ENCODE results near the gene AUTS2.

Gene AUTS2

DNA sequence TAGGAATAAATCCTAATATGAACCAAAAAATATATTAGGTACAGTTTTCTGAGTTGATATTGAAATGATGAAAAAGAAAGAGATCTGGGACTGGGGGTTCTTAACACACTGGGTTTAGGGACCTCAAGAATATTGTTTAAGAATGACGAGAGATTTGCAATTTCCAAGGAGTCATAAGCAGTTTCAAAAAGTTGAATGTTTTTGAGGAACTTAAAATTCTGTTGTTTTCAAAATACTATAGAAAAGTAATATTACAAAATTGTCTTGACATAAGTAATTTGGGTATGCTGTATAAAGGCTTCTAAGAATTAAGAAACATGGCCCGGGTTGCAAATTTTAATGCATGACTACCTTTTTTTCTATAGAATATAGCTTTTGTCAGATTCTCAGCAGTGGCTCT, 88.1 kb downstream of the AUTS2 start:
- DNase-seq (ENCODE audit: low read depth in 2 of 2), result no peak

GRCh38 chr7:69687739-69688433, 89.6 kb downstream of the AUTS2 start:
- DNase-seq (ENCODE audit: low read depth in 2 of 2), result no peak

GRCh38 chr7:69690329-69690728, 92.1 kb downstream of the AUTS2 start:
- no peak for DNase-seq (ENCODE audit: low read depth in 2 of 2)

DNA sequence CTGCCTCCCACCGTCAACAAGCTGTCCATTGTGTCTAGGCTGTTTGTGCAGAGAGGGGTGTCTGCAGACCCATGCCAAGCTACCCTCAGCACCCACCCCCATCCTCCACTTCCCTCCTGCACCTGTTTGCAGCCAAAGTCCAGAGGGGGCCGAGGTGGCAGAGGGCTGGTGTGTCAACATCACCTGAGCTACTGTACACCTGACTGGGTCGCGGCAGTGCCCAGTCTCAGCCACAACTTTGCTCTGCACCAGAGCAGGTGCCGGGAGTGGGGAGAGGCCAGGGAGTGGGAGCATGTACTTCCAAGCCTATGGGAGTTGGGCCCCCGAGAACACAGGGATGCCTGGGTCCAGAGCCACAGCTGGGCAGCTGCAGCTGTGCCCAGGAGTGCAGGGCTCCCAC, 93.1 kb downstream of the AUTS2 start:
- no peak for DNase-seq (ENCODE audit: low read depth in 2 of 2)

DNA sequence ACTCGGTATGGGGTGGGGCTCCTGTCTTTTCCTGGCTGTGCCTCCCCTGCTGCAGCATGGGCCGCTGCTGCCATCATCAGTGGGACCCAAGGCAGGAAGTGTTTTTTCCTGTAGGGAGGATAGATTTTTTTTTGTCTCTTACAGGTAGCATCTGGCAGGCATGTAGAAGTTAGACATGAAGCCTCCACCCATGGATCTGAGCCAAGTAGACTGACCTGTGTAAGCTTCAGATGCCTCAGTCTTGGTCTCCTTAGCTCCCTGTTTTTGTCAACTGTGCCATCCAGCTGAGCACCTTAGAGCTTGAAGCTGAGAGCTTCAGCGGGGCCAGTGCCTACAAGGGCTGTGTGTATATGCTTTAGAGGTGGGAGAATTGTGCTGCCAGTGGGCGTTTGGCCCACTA, 93.5 kb downstream of the AUTS2 start:
- DNase-seq (ENCODE audit: low read depth in 2 of 2), result no peak

DNA sequence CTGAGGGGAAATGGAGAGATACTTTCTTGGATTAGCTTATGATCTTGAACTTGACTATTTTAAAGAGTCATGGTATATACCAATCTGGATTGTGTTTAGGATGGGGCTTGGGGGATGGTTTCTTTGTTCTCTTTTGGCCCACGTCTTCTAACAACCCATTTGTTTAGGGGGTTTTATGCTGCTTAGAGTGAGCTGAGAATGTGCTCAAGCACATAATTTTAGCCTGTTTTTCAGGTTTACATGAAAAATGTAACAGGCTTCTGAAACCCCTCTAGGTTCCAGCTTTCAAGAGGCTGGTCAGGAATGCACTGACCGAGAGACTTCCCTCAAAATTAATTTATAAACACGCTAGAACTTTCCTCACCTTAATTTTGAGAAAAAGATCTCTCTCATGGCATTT, 94.3 kb downstream of the AUTS2 start:
- DNase-seq (ENCODE audit: low read depth in 2 of 2), result no peak

GRCh38 chr7:69693042-69693441, 94.8 kb downstream of the AUTS2 start:
- no peak for DNase-seq (ENCODE audit: low read depth in 2 of 2)

DNA sequence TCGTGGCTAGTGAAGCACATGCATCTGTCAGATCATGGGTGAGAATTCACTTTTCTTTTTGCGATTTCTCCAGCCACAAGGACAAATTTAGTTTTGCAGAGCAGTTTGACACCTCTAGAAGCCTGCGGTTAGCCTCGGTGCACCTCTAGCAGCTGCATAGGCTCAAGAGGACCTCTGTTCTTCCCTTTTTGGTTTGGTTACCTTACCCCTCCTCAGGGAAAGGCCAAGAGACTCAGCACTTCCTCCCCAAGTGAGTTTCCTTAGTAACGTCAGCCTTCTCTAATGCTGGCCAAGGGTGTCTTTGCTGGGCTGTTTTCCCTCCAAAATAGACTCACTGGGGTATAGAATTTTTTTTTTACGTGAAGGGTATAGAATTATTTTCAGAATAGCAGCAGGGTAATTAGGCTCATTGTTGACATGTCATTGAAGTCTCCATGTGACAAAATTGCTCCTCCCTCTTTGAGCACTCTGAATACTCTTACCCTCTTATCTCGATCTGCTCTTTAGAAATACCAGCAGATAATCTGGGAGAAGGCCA, 97.8 kb downstream of the AUTS2 start:
- no peak for DNase-seq (ENCODE audit: low read depth in 2 of 2)

- DNase-seq (ENCODE audit: low read depth in 2 of 2), result no peak
These were observed 98.7 kb downstream of the AUTS2 start for GRCh38 chr7:69696686-69697685.

DNA sequence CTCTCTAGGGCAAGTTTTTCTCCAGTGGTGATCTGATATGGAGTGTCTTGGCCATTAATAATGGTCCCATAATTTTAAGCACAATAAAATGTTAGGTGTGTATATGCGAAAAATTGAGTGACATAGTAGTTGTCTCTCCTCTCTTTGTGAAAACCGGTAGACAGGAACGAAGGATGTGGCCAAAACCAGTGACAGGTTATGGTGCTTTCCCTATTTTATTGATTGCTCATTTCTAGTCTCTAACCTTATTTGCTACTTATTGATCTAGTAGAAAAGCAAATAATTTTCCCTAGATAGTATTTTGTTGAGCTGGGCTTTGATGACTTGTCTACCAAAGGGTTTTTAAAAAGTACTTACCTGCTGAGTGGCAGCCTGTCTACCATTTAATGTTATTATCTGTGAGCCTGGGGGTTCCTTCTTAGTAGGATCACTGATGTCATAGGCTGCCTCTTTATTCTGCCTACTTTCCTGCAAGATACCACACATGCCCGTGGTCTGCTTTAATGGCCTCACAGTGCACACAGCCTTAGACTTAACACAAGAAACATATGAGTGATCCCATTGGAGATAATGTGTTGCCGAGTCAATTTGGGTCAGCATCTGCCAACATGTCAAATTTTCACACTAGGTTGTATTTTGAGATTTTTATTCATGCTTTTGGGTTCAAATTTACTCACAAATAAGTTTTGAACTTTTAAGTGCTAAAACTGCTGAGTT, 100.0 kb downstream of the AUTS2 start:
- no peak for DNase-seq (ENCODE audit: low read depth in 2 of 2)

DNA sequence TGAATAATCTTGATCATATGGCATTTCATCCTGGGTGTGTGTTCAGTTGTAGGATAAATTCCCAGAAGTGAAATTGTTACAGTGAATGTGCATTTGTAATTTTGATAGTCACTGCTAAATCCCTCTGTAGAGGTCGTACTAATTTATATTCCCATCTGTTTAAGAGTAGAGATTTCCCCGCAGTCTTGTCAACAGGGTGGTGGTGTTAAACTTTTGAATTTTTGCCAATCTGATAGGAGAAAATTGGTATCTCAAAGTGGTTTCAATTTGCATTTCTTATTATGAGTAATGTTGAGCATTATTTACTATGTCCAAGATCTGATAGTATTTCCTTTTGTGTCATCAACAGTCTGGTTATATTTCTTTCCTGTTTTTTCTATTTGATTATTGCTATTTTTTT, 101.7 kb downstream of the AUTS2 start:
- no peak for DNase-seq (ENCODE audit: low read depth in 2 of 2)

- DNase-seq (ENCODE audit: low read depth in 2 of 2), result no peak
These were observed 102.1 kb downstream of the AUTS2 start for GRCh38 chr7:69700331-69700730.

DNA sequence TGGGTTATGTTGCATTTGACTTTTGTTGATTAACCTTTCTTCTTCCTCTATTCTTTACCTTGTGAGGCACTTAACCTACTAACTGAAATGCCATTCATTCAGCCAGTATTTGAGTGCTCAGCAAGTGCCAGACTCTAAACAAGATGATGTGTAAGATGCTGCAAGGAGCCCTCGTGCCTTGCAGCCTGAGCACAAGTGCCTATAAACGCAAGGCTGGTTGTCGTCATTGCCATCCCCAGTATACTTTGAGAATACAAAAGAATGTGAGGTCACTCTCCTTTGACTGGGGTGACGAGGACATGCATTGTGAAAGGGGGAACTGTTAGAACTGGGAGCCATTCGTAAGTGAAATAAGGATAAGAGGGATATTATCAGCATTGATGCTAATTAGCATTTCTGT, 103.0 kb downstream of the AUTS2 start:
- no peak for DNase-seq (ENCODE audit: low read depth in 2 of 2)

- no peak for DNase-seq (ENCODE audit: low read depth in 2 of 2)
These were observed 104.1 kb downstream of the AUTS2 start for GRCh38 chr7:69702357-69702756.

DNA sequence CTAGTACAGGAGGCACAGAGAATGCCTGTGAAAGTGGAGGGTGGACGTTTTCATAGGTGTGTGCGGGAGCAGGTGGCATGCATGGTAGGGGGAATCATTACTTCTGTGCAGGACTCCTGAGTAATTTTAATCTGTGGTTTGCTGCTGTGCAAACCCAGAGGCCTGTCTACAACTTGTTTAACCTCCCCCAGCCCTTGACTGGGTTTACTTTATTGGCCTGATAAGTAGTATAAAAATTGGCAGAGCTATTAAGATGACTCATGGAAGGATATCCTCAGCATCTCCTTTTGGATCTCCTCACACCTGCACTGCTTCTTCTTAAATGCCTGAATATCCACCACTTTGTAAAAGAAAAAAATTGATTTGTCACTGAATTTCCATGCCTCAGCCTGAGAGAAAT, 104.8 kb downstream of the AUTS2 start:
- DNase-seq (ENCODE audit: low read depth in 2 of 2), result no peak

GRCh38 chr7:69706070-69706469, 107.8 kb downstream of the AUTS2 start:
- no peak for DNase-seq (ENCODE audit: low read depth in 2 of 2)

DNA sequence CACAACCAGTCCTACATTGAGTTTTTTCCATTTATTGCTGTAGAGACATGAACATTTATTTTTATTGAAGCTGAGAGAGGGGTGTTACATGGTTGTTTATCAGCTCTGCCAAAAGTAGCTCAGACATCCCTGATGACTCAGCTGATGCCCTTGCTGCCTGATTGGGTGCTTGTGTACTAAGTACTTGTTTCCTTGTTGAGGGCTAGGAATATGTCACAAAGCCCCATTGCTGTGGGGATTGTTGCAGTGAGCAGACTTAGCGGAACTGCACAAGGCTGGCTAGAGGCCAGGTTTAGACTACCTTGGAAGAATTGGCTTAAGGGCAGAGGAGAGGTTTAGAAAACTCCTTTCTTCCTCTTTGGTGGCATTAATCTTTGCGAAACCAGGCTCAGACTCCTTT, 110.6 kb downstream of the AUTS2 start:
- no peak for DNase-seq (ENCODE audit: low read depth in 2 of 2)

GRCh38 chr7:69710768-69711438, 112.6 kb downstream of the AUTS2 start:
- no peak for DNase-seq (ENCODE audit: low read depth in 2 of 2)

GRCh38 chr7:69714886-69715576, 116.8 kb downstream of the AUTS2 start:
- DNase-seq (ENCODE audit: low read depth in 2 of 2), result no peak

DNA sequence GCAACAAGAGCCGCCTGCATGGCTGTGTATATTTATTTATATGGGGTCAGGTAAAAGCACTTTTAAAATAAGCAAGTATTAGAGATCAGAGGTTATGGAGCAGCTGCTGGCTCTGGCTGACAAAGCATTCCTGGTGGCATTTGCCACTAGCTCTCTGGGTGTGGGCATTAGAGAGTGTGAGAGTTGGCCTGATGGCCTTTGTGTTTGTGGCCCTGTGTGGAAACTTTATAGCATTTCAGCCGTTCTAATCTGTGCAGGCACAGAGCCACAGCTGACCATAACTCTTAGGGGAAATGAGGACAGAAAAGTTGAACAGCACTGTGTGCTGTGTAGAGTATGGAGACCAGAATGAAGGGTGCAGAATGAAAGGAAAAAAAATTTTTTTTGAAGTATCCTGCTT, 118.9 kb downstream of the AUTS2 start:
- no peak for DNase-seq (ENCODE audit: low read depth in 2 of 2)

DNA sequence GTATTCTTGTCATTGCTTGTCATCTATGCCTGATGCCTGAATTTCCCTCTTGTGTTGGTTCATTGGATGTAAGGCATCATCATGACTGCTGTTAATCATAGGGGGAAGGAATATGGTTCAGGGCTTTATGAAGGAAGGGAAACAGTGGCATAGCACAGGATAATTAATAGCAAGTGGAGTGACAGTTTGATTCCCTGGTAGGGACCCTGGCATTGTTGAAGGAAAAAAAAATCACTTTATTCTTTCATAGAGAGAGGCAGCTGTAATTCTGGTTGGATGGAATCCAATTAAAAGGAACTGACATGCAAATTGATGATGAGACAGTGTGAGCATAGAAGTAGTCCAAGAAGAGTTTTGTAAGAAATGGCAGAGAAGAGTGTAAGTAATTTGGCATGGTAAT, 121.4 kb downstream of the AUTS2 start:
- DNase-seq (ENCODE audit: low read depth in 2 of 2), result no peak
